Measurements from ENCODE around the gene CDCA3.
"Not testable (repeated sequence)": the region's sequence is repeated elsewhere in the genome, so short reads cannot be mapped to it uniquely, and the experiment has no call there.

CDCA3 gene

DNA sequence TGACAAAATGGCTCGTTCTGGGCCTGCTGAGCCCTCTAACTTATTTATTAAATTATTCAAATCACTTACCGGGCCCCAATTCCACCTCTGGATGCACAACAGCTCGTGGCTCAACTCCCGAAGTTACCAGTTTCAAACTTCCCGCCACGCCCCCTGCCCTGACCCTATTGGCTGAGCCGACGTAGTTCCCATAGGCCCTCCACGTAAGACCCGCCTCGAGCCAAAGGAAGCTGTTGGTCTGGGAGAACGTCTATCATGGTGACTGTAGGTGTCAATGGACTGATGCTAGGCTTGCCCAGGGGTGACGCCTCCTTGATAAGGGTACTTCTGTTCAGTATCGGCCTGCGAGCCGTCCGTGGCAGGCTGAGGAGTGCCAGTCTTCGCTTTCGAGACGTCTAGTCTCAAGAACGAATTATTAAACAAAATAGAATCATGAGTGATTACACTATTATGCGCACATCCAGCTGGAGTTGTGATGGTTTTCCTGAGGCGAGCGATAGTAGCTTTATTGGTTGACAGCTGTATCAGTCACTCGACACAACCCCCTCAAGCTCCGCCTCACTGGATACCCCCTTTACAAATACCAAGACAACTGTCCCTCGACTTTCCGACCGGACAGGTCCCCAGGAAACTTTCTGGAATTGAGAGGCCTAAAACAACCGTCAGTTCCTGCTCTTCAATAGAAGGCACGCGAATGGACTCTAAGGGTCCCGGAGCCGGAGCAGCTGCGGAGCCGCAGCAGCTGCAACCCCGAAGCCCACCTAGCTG is at the start of gene CDCA3:
Gene CDCA3, minus strand, starts transcription at position 134 of the 768 bp plus-strand sequence. CDS start 334 bp downstream, outside the sequence.
- H3K27me3 ChIP-seq (ENCODE audit: control insufficient read depth, insufficient read depth, low read length), result no peaks in the 10 kb centered on the region
- H3K9me3 ChIP-seq (ENCODE audit: control insufficient read depth, low read length), result no peaks in the 10 kb centered on the region
- peak within 1 kb of the TSS; percentile 85 for H3K9ac ChIP-seq (ENCODE audit: low read length)
- peak within 1 kb of the TSS; percentile 96 for H3K4me3 ChIP-seq (ENCODE audit: low read length)
- peaks cover 17% of the 10 kb centered on the region for H3K4me1 ChIP-seq (ENCODE audit: control insufficient read depth, insufficient read depth, low read length)
- peaks cover 2% of the 10 kb centered on the region for H3K36me3 ChIP-seq (ENCODE audit: control insufficient read depth, insufficient read depth, low read length)

DNA sequence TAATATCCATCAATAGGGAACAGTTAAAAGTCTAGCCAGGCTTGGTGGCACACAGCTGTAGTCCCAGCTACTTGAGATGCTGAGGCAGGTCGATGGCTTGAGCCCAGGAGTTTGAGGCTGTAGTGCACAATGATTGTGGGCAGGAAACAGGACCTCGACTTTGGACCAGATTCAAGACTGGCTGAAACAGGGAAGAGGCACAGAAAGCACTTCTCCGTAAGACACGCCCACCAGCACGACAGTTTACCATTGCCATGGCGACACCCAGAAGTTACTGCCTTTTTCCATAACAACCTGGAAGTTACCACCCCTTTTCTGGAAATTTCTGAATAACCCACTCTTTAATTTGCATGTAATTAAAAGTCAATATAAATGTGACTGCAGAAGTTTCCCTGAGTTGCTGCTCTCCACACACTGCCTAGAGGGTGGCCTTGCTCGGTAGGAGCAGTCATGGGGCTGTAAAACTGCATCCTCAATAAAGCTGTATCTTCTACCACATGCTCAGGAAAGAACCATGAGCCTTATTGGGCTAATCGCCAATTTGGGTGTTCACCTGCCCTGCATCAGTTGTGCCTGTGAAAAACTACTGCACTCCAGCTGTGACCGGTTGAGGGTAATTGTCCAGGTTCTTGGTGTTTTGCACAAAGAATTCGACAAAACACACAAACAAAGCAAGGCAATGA is 48.9 kb upstream of the CDCA3 start:
- H3K4me1 ChIP-seq (ENCODE audit: control insufficient read depth, insufficient read depth, low read length), result peaks cover 15% of the 10 kb centered on the region
- H3K36me3 ChIP-seq (ENCODE audit: control insufficient read depth, insufficient read depth, low read length), result no peaks in the 10 kb centered on the region
- no peak overlapping the region for H3K4me3 ChIP-seq (ENCODE audit: low read length)
- H3K9me3 ChIP-seq (ENCODE audit: control insufficient read depth, low read length), result no peaks in the 10 kb centered on the region
- no peak overlapping the region for H3K9ac ChIP-seq (ENCODE audit: low read length)
- no peaks in the 10 kb centered on the region for H3K27me3 ChIP-seq (ENCODE audit: control insufficient read depth, insufficient read depth, low read length)

DNA sequence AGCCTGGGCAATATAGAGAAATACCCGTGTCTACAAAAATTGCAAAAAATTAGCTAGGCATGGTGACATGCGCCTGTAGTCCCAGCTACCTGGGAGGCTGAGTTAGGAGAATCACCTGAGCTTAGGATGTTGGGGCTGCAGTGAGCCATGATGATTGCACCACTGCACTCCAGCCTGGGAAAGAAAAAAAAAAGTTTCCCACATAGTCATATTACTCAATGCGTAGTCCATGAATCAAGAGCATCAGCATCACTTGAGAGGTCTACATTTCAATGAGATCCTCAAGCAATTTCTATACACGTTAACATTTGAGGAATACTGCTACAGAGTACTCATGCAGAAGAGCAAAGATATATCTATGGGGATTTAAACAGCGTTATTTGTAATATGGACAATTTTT is 48.3 kb upstream of the CDCA3 start:
- H3K27me3 ChIP-seq (ENCODE audit: control insufficient read depth, insufficient read depth, low read length), result no peaks in the 10 kb centered on the region
- H3K4me3 ChIP-seq (ENCODE audit: low read length), result no peak overlapping the region
- H3K9ac ChIP-seq (ENCODE audit: low read length), result no peak overlapping the region
- H3K9me3 ChIP-seq (ENCODE audit: control insufficient read depth, low read length), result no peaks in the 10 kb centered on the region
- no peaks in the 10 kb centered on the region for H3K36me3 ChIP-seq (ENCODE audit: control insufficient read depth, insufficient read depth, low read length)
- peaks cover 13% of the 10 kb centered on the region for H3K4me1 ChIP-seq (ENCODE audit: control insufficient read depth, insufficient read depth, low read length)

DNA sequence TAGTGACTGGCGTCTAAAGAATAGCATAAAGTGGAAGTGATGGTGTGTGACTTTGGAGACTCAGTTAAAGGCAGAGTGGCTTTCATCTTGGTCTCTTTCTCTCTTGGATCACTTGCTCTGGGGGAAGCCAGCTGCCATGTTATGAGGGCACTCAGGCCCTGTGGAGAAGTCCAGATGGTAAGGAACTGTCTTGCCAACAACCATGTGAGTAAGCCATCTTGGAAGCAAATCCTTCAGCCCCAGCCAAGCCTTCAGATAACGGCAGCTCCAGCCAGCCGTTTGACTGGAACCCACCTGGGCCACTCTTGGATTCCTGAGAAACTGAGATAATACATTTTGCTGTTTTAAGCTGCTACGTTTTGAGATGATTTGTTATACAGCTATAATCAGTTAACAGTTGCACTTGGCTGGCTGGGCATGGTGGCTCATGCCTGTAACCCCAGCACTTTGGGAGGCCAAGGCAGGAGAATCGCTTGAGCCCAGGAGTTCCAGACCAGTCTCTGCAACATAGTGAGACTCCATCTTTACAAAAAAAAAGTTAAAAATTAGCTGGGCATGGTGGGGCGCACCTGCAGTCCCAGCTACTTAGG is 45.9 kb upstream of the CDCA3 start:
- Histone ChIP-seq H3K9ac (ENCODE audit: low read length) (no peak overlapping the region), H3K27me3 (ENCODE audit: control insufficient read depth, insufficient read depth, low read length) (no peaks in the 10 kb centered on the region), H3K36me3 (ENCODE audit: control insufficient read depth, insufficient read depth, low read length) (no peaks in the 10 kb centered on the region), H3K9me3 (ENCODE audit: control insufficient read depth, low read length) (no peaks in the 10 kb centered on the region), H3K4me1 (ENCODE audit: control insufficient read depth, insufficient read depth, low read length) (peaks cover 10% of the 10 kb centered on the region), H3K4me3 (ENCODE audit: low read length) (no peak overlapping the region)

DNA sequence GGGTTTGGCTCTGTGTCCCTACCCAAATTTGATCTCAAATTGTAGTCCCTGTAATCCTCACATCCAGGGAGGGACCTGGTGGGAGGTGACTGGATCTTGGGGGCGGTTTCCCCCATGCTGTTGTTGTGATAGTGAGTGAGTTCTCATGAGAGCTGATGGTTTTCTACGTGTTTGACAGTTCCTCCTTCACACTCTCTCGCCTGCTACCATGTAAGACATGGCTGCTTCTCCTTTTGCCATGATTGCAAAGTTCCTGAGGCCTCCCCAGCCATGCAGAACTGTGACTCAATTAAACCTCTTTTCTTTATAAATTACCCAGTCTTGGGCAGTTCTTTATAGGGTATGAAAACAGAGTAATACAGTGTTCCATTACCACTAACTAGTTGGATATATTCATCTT is 43.2 kb upstream of the CDCA3 start:
- Histone ChIP-seq H3K36me3 (ENCODE audit: control insufficient read depth, insufficient read depth, low read length) (no peaks in the 10 kb centered on the region), H3K27me3 (ENCODE audit: control insufficient read depth, insufficient read depth, low read length) (no peaks in the 10 kb centered on the region), H3K4me3 (ENCODE audit: low read length) (no peak overlapping the region), H3K4me1 (ENCODE audit: control insufficient read depth, insufficient read depth, low read length) (peaks cover 13% of the 10 kb centered on the region), H3K9ac (ENCODE audit: low read length) (no peak overlapping the region), H3K9me3 (ENCODE audit: control insufficient read depth, low read length) (no peaks in the 10 kb centered on the region)

DNA sequence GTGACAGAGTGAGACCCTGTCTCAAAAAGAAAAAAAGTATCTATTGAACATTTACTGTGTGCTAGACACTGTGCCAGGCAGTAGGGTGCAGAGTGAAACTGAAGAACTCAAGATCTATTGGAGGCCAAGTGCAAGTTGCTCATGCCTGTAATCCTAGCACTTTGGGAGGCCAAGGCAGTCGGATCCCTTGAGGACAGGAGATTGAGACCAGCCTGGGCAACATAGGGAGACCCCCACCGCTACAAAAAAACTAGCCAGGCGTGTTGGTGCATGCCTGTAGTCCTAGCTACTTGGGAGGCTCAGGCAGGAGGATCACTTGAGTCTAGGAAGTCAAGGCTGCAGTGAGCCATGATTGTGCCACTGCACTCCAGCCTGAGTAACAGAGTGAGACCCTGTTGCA is 41.6 kb upstream of the CDCA3 start:
- not testable (repeated sequence) for H3K9me3 ChIP-seq (ENCODE audit: control insufficient read depth, low read length); H3K4me3 ChIP-seq (ENCODE audit: low read length); H3K9ac ChIP-seq (ENCODE audit: low read length); H3K36me3 ChIP-seq (ENCODE audit: control insufficient read depth, insufficient read depth, low read length); H3K27me3 ChIP-seq (ENCODE audit: control insufficient read depth, insufficient read depth, low read length)
- H3K4me1 ChIP-seq (ENCODE audit: control insufficient read depth, insufficient read depth, low read length), result peaks cover 12% of the 10 kb centered on the region

DNA sequence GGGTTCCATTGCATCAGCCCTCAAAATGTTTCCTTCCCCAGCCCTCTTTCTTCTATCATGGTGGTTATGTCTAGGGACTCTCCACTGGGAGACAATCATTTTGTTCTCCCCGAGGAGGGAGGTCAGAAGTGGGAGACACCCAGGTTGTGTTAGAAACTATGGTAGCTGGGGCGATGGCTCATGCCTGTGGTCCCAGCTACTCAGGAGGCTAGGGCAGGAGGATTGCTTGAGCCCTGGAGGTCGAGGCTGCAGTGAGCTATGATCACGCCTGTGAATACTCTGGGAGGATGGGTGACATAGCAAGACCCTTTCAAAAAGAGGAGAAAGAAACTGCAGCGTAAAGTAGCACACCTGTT is 40.5 kb upstream of the CDCA3 start:
- Histone ChIP-seq H3K27me3 (ENCODE audit: control insufficient read depth, insufficient read depth, low read length) (no peaks in the 10 kb centered on the region), H3K36me3 (ENCODE audit: control insufficient read depth, insufficient read depth, low read length) (no peaks in the 10 kb centered on the region), H3K9ac (ENCODE audit: low read length) (peak overlapping the region; percentile 86), H3K4me3 (ENCODE audit: low read length) (peak overlapping the region; percentile 69), H3K4me1 (ENCODE audit: control insufficient read depth, insufficient read depth, low read length) (peaks cover 12% of the 10 kb centered on the region), H3K9me3 (ENCODE audit: control insufficient read depth, low read length) (no peaks in the 10 kb centered on the region)

DNA sequence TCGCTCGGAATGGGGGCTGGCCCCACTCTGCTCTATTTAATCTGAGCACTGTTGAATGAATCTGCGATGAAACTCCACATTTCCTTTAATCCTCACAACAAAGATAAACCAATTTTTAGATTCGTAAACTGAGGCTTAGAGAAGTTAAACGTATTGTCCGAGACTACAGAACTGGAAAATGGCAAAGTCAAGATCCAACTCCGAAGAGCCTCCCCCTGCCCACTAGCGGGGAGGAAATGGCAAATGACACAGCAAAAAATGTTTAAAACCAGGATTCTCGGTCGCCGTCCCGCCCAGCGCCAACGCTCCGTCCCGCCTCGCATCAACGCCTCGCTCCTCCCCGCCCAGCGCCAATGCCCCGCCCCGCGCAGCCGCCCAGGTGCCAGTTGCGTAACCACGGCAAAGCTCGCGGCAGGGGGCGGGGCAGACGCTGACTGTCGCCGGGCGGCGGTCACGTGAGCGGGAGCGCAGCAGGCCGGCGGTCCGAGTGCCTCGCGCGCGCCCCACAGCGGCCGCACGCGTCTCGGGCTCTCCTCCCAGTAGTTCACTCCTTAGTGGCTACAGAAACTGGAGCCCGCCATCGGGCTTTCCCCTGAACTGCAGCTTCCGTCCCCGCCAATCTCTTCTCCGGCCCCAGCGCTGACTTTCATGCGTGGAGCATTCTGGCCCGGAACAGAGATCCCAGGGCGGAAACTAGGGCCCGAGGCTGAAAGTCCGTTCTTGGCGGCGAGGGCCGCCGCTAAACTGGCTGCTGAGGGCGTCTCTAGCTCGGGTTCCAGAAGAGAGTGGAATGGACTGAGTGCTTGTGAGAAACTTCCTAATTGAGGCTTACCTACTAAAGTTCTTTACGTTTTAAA is 39.9 kb upstream of the CDCA3 start:
- Histone ChIP-seq H3K9me3 (ENCODE audit: control insufficient read depth, low read length) (no peaks in the 10 kb centered on the region), H3K9ac (ENCODE audit: low read length) (peak overlapping the region; percentile 86), H3K36me3 (ENCODE audit: control insufficient read depth, insufficient read depth, low read length) (no peaks in the 10 kb centered on the region), H3K4me1 (ENCODE audit: control insufficient read depth, insufficient read depth, low read length) (peaks cover 12% of the 10 kb centered on the region), H3K4me3 (ENCODE audit: low read length) (peak overlapping the region; percentile 69), H3K27me3 (ENCODE audit: control insufficient read depth, insufficient read depth, low read length) (no peaks in the 10 kb centered on the region)

DNA sequence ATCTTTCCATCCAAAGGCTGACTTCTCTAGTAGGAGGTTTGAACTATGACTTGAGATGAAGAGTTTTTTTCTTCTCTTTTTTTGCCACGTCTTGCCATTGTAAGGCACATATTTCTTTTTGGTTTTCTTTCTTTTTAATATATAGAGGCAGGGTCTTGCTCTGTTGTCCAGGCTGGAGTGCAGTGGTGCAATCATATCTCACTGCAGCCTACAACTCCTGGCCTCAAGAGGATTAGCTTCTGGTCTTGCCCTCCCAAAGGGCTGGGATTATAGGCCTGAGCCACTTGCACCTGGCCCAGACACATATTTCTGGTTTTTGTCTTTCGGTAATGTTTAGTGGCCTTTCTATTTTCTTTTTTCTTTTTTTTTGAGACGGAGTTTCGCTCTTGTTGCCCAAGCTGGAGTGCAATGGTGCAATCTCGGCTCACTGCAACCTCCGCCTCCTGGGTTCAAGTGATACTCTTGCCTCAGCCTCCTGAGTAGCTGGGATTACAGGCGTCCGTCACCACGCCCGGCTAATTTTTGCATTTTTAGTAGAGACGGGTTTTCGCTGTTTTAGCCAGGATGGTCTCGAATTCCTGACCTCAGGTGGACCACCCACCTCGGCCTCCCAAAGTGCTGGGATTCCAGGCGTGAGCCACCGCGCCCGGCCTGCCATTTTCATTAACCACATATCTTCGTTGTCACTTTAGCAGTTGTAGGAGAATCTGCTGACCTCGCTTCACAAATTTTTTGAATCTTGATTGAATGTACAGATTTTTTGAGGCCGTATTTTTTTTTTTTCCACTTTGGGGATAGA is 38.9 kb upstream of the CDCA3 start:
- not testable (repeated sequence) for H3K4me3 ChIP-seq (ENCODE audit: low read length); H3K27me3 ChIP-seq (ENCODE audit: control insufficient read depth, insufficient read depth, low read length); H3K36me3 ChIP-seq (ENCODE audit: control insufficient read depth, insufficient read depth, low read length); H3K9me3 ChIP-seq (ENCODE audit: control insufficient read depth, low read length)
- Histone ChIP-seq H3K4me1 (ENCODE audit: control insufficient read depth, insufficient read depth, low read length) (peaks cover 12% of the 10 kb centered on the region), H3K9ac (ENCODE audit: low read length) (peak overlapping the region; percentile 61)

DNA sequence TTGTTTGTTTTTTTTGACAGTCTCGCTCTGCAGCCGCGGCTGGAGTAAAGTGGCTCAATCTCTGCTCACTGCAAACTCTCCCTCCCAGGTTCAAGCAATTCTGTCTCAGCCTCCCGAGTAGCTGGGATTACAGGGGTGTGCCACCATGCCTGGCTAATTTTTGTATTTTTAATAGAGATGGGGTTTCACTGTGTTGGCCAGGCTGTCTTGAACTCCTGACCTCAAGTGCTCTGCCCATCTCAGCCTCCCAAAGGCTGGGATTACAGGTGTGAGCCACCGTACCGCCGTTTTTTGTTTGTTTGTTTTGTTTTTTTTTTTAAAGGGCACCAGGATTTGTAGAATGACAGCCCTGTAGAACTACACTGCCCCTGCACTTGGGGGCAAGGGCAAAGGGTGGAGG is 37.7 kb upstream of the CDCA3 start:
- H3K36me3 ChIP-seq (ENCODE audit: control insufficient read depth, insufficient read depth, low read length); H3K9me3 ChIP-seq (ENCODE audit: control insufficient read depth, low read length); H3K9ac ChIP-seq (ENCODE audit: low read length); H3K27me3 ChIP-seq (ENCODE audit: control insufficient read depth, insufficient read depth, low read length); H3K4me3 ChIP-seq (ENCODE audit: low read length): not testable (repeated sequence)
- peaks cover 12% of the 10 kb centered on the region for H3K4me1 ChIP-seq (ENCODE audit: control insufficient read depth, insufficient read depth, low read length)

DNA sequence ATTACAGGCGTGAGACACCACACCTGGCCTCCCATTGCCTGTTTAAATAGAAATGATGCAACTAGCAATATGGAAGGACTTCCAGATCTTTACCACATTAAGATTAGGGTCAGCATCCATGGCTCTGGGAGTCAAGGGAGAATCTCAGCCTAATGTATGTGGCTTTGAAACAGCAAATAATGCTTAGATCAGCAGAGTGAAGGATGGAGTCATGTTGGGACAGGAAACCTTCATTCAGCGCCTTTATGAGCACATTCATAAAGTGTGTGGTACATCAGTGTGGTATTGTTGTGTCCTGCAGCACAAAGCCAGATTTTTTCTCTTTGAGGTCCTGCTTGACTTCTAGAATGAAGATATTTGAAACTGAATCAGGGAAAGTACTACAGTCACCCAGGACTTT is 37.3 kb upstream of the CDCA3 start:
- H3K4me3 ChIP-seq (ENCODE audit: low read length), result no peak overlapping the region
- no peaks in the 10 kb centered on the region for H3K27me3 ChIP-seq (ENCODE audit: control insufficient read depth, insufficient read depth, low read length)
- H3K9ac ChIP-seq (ENCODE audit: low read length), result no peak overlapping the region
- H3K4me1 ChIP-seq (ENCODE audit: control insufficient read depth, insufficient read depth, low read length), result peaks cover 12% of the 10 kb centered on the region
- H3K36me3 ChIP-seq (ENCODE audit: control insufficient read depth, insufficient read depth, low read length), result no peaks in the 10 kb centered on the region
- no peaks in the 10 kb centered on the region for H3K9me3 ChIP-seq (ENCODE audit: control insufficient read depth, low read length)
